ENCODE data around the gene SNRK. TPM values are rescaled to one million over a fixed set of nuclear protein-coding genes. Genes with fewer than 3 reads are reported as not detected.
A peak's percentile ranks its signal among the peaks of the same experiment; 100 is the strongest.

Gene SNRK
- total RNA-seq, 1 donor from 2014 or later: 139 TPM

GRCh38 chr3:43319794-43320193 lies 33.5 kb downstream of the SNRK start:
- Mint-ChIP-seq H3K27me3 (ENCODE audit: unreplicated experiment) (peaks cover 9% of the 10 kb centered on the region), H3K4me3 (ENCODE audit: unreplicated experiment) (peak overlapping the region; percentile 45), H3K27ac (ENCODE audit: unreplicated experiment) (no peak overlapping the region), H3K9me3 (ENCODE audit: unreplicated experiment) (no peaks in the 10 kb centered on the region), H3K4me1 (ENCODE audit: unreplicated experiment) (peaks cover 44% of the 10 kb centered on the region), H3K36me3 (ENCODE audit: low read depth, unreplicated experiment) (peaks cover 39% of the 10 kb centered on the region)
- no peak for TF ChIP-seq CTCF (IDR thresholded peaks at IDR 0.05; ENCODE audit: unreplicated experiment)
- DNase-seq (ENCODE audit: low spot score): no peak

GRCh38 chr3:43320288-43320687 lies 33.9 kb downstream of the SNRK start:
- TF ChIP-seq CTCF (IDR thresholded peaks at IDR 0.05; ENCODE audit: unreplicated experiment): no peak
- H3K36me3 Mint-ChIP-seq (ENCODE audit: low read depth, unreplicated experiment): peaks cover 39% of the 10 kb centered on the region
- no peak for DNase-seq (ENCODE audit: low spot score)
- no peaks in the 10 kb centered on the region for H3K9me3 Mint-ChIP-seq (ENCODE audit: unreplicated experiment)
- peaks cover 9% of the 10 kb centered on the region for H3K27me3 Mint-ChIP-seq (ENCODE audit: unreplicated experiment)
- peaks cover 41% of the 10 kb centered on the region for H3K4me1 Mint-ChIP-seq (ENCODE audit: unreplicated experiment)
- no peak overlapping the region for H3K27ac Mint-ChIP-seq (ENCODE audit: unreplicated experiment)
- H3K4me3 Mint-ChIP-seq (ENCODE audit: unreplicated experiment): no peak overlapping the region

GRCh38 chr3:43323541-43323940 lies 37.2 kb downstream of the SNRK start:
- no peak for DNase-seq (ENCODE audit: low spot score)
- no peaks in the 10 kb centered on the region for H3K9me3 Mint-ChIP-seq (ENCODE audit: unreplicated experiment)
- no peak overlapping the region for H3K27ac Mint-ChIP-seq (ENCODE audit: unreplicated experiment)
- peaks cover 44% of the 10 kb centered on the region for H3K4me1 Mint-ChIP-seq (ENCODE audit: unreplicated experiment)
- TF ChIP-seq CTCF (IDR thresholded peaks at IDR 0.05; ENCODE audit: unreplicated experiment): no peak
- no peaks in the 10 kb centered on the region for H3K27me3 Mint-ChIP-seq (ENCODE audit: unreplicated experiment)
- H3K4me3 Mint-ChIP-seq (ENCODE audit: unreplicated experiment): no peak overlapping the region
- peaks cover 33% of the 10 kb centered on the region for H3K36me3 Mint-ChIP-seq (ENCODE audit: low read depth, unreplicated experiment)

GRCh38 chr3:43326891-43327581 lies 40.7 kb downstream of the SNRK start:
- no peak for DNase-seq (ENCODE audit: low spot score)
- H3K4me1 Mint-ChIP-seq (ENCODE audit: unreplicated experiment): peaks cover 34% of the 10 kb centered on the region
- H3K4me3 Mint-ChIP-seq (ENCODE audit: unreplicated experiment): no peak overlapping the region
- no peaks in the 10 kb centered on the region for H3K9me3 Mint-ChIP-seq (ENCODE audit: unreplicated experiment)
- H3K27me3 Mint-ChIP-seq (ENCODE audit: unreplicated experiment): no peaks in the 10 kb centered on the region
- peaks cover 27% of the 10 kb centered on the region for H3K36me3 Mint-ChIP-seq (ENCODE audit: low read depth, unreplicated experiment)
- H3K27ac Mint-ChIP-seq (ENCODE audit: unreplicated experiment): peak overlapping the region; percentile 27
- TF ChIP-seq CTCF (IDR thresholded peaks at IDR 0.05; ENCODE audit: unreplicated experiment): no peak

- Mint-ChIP-seq H3K27ac (ENCODE audit: unreplicated experiment) (no peak overlapping the region), H3K4me1 (ENCODE audit: unreplicated experiment) (peaks cover 34% of the 10 kb centered on the region), H3K36me3 (ENCODE audit: low read depth, unreplicated experiment) (peaks cover 28% of the 10 kb centered on the region), H3K27me3 (ENCODE audit: unreplicated experiment) (no peaks in the 10 kb centered on the region), H3K4me3 (ENCODE audit: unreplicated experiment) (no peak overlapping the region), H3K9me3 (ENCODE audit: unreplicated experiment) (no peaks in the 10 kb centered on the region)
- TF ChIP-seq CTCF (IDR thresholded peaks at IDR 0.05; ENCODE audit: unreplicated experiment): no peak
- DNase-seq (ENCODE audit: low spot score): no peak
These were observed 41.2 kb downstream of the SNRK start for GRCh38 chr3:43327582-43327979.

All from endothelial cell (in vitro differentiated cells).